ENCODE data around the gene SIPA1L3.

Gene SIPA1L3

DNA sequence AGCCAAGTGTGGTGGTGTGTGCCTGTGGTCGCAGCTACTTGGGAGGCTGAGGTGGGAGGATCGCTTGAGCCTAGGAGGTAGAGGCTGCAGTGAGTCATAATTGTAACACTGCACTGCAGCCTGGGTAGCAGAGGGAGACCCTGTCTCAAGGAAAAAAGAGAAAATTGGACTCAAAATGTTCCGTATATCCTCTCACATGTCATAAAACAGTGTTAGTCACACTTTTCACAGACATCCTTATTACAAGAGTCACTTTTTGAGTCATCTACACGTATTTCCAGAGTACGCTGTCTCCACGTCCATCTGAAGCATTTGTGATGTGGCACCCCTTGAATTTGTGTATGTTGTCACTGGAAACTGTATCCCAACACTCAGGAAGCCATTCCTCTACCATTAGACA is 133.0 kb downstream of the SIPA1L3 start:
- peaks cover 5 to 8% of the 10 kb centered on the region in 2 donors for H3K4me1 ChIP-seq (ENCODE audit: control insufficient read depth in 1 of 2, insufficient read depth in 2 of 2, low read length in 2 of 2)
- H3K36me3 ChIP-seq (ENCODE audit: control insufficient read depth in 1 of 2, insufficient read depth in 2 of 2, low read length in 2 of 2): no peaks in the 10 kb centered on the region

DNA sequence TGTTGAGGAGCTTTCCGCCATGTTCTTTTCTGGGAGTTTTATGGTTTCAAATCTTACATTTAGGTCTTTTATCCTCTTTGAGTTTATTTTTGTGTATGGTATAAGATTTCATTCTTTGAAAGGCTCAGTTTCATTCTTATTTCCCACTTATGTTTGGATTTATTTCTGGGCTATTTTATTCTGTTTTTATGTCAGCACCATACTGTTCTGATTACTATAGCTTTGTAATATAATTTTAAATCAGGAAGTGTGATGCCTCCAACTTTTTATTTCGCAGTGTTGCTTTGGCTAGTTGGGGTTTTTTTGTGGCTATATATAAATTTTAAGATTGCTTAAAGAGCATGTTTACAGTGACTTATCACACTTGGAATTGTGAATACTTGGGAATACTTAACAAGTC is 135.1 kb downstream of the SIPA1L3 start:
- H3K36me3 ChIP-seq (ENCODE audit: control insufficient read depth in 1 of 2, insufficient read depth in 2 of 2, low read length in 2 of 2): no peaks in the 10 kb centered on the region
- H3K27me3 ChIP-seq (ENCODE audit: low read depth, low read length): no peaks in the 10 kb centered on the region
- no peaks in the 10 kb centered on the region for H3K4me1 ChIP-seq (ENCODE audit: control insufficient read depth in 1 of 2, insufficient read depth in 2 of 2, low read length in 2 of 2)
- H3K9me3 ChIP-seq (ENCODE audit: control insufficient read depth in 1 of 2, low read length in 2 of 2): no peaks in the 10 kb centered on the region
- H3K27ac ChIP-seq (ENCODE audit: low read length): no peak overlapping the region
- H3K4me3 ChIP-seq (ENCODE audit: low read depth in 1 of 2, low read length in 2 of 2): no peak overlapping the region

More for the DNA sequence above, 133.0 kb downstream of the SIPA1L3 start:
- Histone ChIP-seq H3K27me3 (ENCODE audit: low read depth, low read length) (no peaks in the 10 kb centered on the region), H3K27ac (ENCODE audit: low read length) (no peak overlapping the region), H3K9me3 (ENCODE audit: control insufficient read depth in 1 of 2, low read length in 2 of 2) (no peaks in the 10 kb centered on the region), H3K4me3 (ENCODE audit: low read depth in 1 of 2, low read length in 2 of 2) (no peak overlapping the region)

DNA sequence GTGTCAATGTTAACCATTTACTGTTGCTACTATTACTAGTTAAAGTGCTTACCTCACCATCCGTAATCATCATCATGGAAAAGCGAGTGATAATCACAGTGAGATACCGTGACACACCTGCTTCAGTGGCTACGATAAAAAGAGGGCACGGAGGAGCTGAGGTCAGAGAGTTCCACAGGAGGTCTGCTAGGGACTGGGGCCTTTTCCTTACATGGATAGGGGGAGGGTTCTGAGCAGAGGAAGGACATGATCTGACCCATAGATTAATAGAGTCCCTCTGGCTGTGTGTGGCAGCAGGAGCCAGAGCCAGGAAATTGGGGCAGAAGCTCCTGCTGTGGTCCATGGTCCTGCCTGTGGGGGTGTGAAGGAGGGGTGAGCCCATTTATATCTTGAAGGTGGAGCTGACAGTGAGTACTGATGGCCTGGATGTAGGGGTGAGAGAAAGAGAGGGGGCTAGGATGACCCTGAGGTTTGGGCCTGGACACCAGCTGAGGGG is 136.7 kb downstream of the SIPA1L3 start:
- Histone ChIP-seq H3K4me3 (ENCODE audit: low read depth in 1 of 2, low read length in 2 of 2) (no peak overlapping the region), H3K36me3 (ENCODE audit: control insufficient read depth in 1 of 2, insufficient read depth in 2 of 2, low read length in 2 of 2) (no peaks in the 10 kb centered on the region), H3K4me1 (ENCODE audit: control insufficient read depth in 1 of 2, insufficient read depth in 2 of 2, low read length in 2 of 2) (no peaks in the 10 kb centered on the region), H3K9me3 (ENCODE audit: control insufficient read depth in 1 of 2, low read length in 2 of 2) (no peaks in the 10 kb centered on the region), H3K27ac (ENCODE audit: low read length) (no peak overlapping the region), H3K27me3 (ENCODE audit: low read depth, low read length) (no peaks in the 10 kb centered on the region)

DNA sequence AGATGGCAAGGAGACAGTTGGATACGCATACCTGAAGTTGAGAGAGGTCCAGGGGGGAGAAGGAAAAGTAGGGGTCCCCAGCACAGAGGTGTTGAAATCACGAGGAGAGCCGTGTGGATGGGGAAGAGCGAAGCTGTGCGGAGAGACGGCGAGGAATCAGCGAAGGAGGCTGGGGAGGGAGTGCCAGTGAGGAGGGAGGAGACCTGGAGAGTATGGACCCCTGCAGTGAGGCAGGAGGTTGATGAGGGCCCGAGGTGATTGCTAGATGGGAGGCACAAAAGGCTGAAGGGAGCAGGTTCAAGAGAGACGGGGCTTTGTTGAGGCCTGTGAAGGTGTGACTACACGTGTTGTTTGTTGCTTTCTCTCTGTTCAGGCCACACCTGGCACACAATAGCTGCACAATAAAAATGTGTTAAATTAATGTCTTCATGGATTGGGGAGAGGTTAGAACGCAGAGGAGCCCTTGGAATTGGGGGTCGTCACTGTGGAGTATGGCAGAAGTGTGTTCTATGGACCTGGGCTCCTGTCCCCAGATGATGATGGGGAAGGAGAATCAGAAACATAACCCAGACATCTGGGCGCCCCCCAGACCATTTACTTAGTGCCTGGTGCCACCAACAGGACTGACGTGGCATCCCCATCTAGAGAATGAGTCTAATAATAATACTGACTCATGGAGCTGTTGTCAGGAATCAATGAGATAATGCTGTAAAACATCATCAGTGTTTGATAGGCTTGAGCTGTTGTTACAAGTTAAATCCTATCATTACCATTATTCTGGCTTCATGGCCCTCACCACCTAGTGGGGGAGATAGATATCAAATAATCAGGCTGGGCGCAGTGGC is 137.5 kb downstream of the SIPA1L3 start:
- no peaks in the 10 kb centered on the region for H3K27me3 ChIP-seq (ENCODE audit: low read depth, low read length)
- H3K9me3 ChIP-seq (ENCODE audit: control insufficient read depth in 1 of 2, low read length in 2 of 2): no peaks in the 10 kb centered on the region
- H3K36me3 ChIP-seq (ENCODE audit: control insufficient read depth in 1 of 2, insufficient read depth in 2 of 2, low read length in 2 of 2): no peaks in the 10 kb centered on the region
- H3K4me3 ChIP-seq (ENCODE audit: low read depth in 1 of 2, low read length in 2 of 2): no peak overlapping the region
- H3K27ac ChIP-seq (ENCODE audit: low read length): no peak overlapping the region
- no peaks in the 10 kb centered on the region for H3K4me1 ChIP-seq (ENCODE audit: control insufficient read depth in 1 of 2, insufficient read depth in 2 of 2, low read length in 2 of 2)

DNA sequence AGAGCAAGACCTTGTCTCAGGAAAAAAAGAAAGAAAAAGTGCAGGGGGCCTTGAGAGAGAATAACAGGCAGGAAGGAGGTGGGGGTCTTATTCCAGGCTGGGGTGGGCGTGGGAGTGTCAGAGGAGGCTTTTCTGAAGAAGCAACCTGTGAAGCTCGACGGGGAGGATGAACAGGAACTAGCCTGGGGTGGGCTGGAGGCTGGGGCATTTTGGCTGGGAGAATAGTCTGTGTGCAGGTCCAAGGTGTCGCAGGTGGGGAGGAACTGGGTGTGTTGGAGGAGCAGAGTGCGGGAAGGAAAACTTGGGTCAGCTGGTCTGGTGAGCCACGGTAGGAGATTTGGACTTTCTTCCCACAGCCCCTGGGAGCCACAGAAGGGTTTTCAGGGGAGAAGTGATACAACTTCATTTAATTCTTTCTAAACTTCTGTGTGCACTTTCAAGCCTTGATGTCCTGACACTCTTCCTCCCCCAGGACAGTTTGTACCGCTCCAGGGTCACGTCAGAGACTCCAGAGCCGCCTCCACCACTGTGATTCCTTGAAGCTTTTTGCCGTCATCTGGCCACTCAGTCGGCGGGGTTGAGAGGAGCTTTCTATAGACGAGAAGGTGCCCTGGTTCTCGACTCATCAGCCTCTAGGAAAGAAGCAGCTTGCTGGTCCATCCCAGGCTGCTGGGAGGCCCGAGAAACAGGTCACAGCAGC is 138.7 kb downstream of the SIPA1L3 start:
- no peak overlapping the region for H3K4me3 ChIP-seq (ENCODE audit: low read depth in 1 of 2, low read length in 2 of 2)
- H3K27ac ChIP-seq (ENCODE audit: low read length): no peak overlapping the region
- H3K27me3 ChIP-seq (ENCODE audit: low read depth, low read length): no peaks in the 10 kb centered on the region
- H3K9me3 ChIP-seq (ENCODE audit: control insufficient read depth in 1 of 2, low read length in 2 of 2): no peaks in the 10 kb centered on the region
- H3K36me3 ChIP-seq (ENCODE audit: control insufficient read depth in 1 of 2, insufficient read depth in 2 of 2, low read length in 2 of 2): no peaks in the 10 kb centered on the region
- no peaks in the 10 kb centered on the region for H3K4me1 ChIP-seq (ENCODE audit: control insufficient read depth in 1 of 2, insufficient read depth in 2 of 2, low read length in 2 of 2)

DNA sequence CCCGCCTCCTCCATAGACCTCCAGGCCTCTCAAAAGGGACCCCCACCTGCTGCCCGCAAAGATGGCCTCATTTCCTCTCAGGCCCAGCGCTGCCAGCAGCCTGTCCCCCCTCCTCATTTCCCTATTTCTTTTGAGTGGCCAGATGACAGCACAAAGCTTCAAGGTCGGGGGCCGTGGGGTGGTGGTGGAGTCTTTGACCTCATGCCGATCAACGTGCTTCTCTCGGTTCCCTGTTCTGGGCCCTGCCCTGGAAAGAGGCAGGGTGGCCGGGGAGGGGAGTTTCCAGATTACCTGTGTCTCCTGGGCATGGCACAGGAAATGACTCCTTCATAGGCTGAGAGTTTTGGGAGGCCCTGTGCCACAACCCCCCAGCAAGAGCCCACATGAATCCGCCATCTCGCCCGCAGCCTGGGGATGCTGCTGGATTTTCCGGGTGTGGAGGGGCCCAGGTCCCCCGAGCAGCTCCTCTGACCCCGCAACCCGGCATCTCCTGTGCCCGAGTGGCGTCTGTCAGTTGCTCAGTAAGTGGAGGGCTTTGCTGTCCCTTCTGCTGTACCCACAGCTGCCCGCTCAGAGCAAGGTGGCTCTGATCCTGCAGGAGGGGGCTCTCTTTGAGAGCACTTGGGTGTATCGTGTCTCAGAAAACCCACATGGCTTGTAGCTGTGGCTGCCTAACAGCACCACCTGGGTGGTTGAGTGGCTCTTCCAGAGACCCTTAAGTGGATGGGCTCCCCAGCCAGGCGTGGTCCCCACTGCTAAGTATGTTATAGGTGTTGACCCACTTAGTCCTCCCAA is 139.4 kb downstream of the SIPA1L3 start:
- H3K27ac ChIP-seq (ENCODE audit: low read length): no peak overlapping the region
- no peaks in the 10 kb centered on the region for H3K27me3 ChIP-seq (ENCODE audit: low read depth, low read length)
- H3K4me3 ChIP-seq (ENCODE audit: low read depth in 1 of 2, low read length in 2 of 2): no peak overlapping the region
- no peaks in the 10 kb centered on the region for H3K4me1 ChIP-seq (ENCODE audit: control insufficient read depth in 1 of 2, insufficient read depth in 2 of 2, low read length in 2 of 2)
- H3K9me3 ChIP-seq (ENCODE audit: control insufficient read depth in 1 of 2, low read length in 2 of 2): no peaks in the 10 kb centered on the region
- no peaks in the 10 kb centered on the region for H3K36me3 ChIP-seq (ENCODE audit: control insufficient read depth in 1 of 2, insufficient read depth in 2 of 2, low read length in 2 of 2)

DNA sequence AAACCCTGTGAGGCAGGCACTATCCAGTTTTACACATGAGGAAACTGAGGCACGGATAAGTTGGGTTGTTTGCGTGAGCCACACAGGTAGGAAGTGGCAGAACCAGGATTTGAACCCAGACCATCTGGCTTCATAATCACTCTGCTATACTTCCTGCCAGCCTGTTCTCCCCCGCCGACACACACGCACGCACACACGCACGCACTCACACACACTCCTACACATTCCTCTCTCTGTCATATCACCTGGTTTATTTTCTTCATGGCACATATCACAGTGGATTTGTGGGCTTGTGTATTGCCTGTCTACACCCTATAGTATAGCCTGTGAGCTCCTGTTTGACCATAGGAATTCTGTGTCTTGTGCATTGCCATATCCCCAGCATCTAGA is 140.0 kb downstream of the SIPA1L3 start:
- Histone ChIP-seq H3K4me1 (ENCODE audit: control insufficient read depth in 1 of 2, insufficient read depth in 2 of 2, low read length in 2 of 2) (no peaks in the 10 kb centered on the region), H3K4me3 (ENCODE audit: low read depth in 1 of 2, low read length in 2 of 2) (no peak overlapping the region), H3K36me3 (ENCODE audit: control insufficient read depth in 1 of 2, insufficient read depth in 2 of 2, low read length in 2 of 2) (no peaks in the 10 kb centered on the region), H3K27me3 (ENCODE audit: low read depth, low read length) (no peaks in the 10 kb centered on the region), H3K9me3 (ENCODE audit: control insufficient read depth in 1 of 2, low read length in 2 of 2) (no peaks in the 10 kb centered on the region), H3K27ac (ENCODE audit: low read length) (no peak overlapping the region)

DNA sequence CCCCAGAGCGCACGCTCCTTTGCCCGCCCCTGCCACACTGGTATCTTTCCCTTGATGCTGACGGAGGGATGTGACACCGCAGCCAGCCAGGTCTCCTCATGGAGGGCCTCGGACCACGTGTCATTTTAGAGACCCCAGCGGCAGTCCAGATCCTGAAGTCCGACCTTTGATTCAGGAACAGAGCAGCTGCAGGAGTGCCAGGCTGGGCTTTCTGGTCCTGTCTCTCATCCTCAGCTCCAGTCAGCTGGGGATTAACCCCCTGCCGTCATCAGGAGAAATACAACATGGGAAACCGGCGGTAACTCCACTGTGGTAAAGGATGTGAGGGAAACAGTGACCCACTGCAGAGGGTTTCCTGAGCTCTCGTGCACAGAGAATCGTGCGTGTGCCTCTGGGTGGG is 140.6 kb downstream of the SIPA1L3 start:
- H3K27ac ChIP-seq (ENCODE audit: low read length): no peak overlapping the region
- no peaks in the 10 kb centered on the region for H3K27me3 ChIP-seq (ENCODE audit: low read depth, low read length)
- H3K36me3 ChIP-seq (ENCODE audit: control insufficient read depth in 1 of 2, insufficient read depth in 2 of 2, low read length in 2 of 2): no peaks in the 10 kb centered on the region

DNA sequence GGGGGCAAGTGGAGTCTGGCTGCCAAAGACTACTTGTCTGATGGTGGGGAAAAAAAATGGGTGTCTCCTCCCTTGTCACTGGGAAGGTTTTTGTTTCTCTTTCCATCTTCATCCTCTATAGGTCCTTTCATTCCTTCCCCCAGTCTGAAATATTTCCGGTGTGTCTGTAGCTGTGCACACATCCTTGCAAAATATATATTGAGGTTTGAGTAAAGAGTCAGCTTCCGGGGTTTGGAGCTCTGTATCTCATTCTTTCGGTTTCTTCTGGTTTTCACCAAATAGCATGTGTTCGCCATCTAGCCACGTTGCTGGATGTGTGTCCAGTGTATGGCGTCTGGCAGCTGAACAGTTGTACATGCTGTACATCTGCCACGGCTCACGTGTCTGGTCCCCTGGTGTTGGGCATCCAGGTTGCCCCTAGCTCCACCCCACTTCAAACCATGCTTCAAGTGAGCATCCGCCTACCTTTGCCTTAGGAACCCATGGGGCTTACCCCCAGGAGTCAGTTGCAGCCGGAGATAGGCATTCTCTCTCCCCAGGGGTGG is 142.2 kb downstream of the SIPA1L3 start:
- Histone ChIP-seq H3K27me3 (ENCODE audit: low read depth, low read length) (no peaks in the 10 kb centered on the region), H3K27ac (ENCODE audit: low read length) (no peak overlapping the region), H3K9me3 (ENCODE audit: control insufficient read depth in 1 of 2, low read length in 2 of 2) (no peaks in the 10 kb centered on the region), H3K36me3 (ENCODE audit: control insufficient read depth in 1 of 2, insufficient read depth in 2 of 2, low read length in 2 of 2) (no peaks in the 10 kb centered on the region), H3K4me1 (ENCODE audit: control insufficient read depth in 1 of 2, insufficient read depth in 2 of 2, low read length in 2 of 2) (no peaks in the 10 kb centered on the region), H3K4me3 (ENCODE audit: low read depth in 1 of 2, low read length in 2 of 2) (no peak overlapping the region)

More for the DNA sequence above, 140.6 kb downstream of the SIPA1L3 start:
- Histone ChIP-seq H3K4me3 (ENCODE audit: low read depth in 1 of 2, low read length in 2 of 2) (no peak overlapping the region), H3K4me1 (ENCODE audit: control insufficient read depth in 1 of 2, insufficient read depth in 2 of 2, low read length in 2 of 2) (no peaks in the 10 kb centered on the region), H3K9me3 (ENCODE audit: control insufficient read depth in 1 of 2, low read length in 2 of 2) (no peaks in the 10 kb centered on the region)

DNA sequence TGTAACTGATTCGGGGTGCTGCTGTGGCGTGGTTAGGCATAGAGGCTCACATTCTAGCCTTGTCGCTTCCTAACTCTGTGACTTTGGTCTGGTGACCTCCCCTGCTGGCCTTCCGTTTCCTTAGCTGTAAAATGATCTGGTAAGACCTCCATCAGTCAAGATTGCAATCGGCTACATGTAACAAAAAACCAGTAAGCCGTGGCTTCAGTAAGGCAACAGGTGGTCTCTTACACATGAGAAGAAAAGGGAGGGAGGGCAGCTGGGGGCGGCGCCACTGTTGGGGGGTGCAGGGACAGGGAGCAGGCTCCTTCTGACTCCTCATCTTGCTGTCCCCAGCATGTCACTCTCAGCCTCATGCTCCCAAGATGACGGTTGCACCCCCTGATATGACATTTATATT is 148.0 kb downstream of the SIPA1L3 start:
- no peak overlapping the region for H3K4me3 ChIP-seq (ENCODE audit: low read depth in 1 of 2, low read length in 2 of 2)
- no peaks in the 10 kb centered on the region for H3K9me3 ChIP-seq (ENCODE audit: control insufficient read depth in 1 of 2, low read length in 2 of 2)
- H3K27ac ChIP-seq (ENCODE audit: low read length): no peak overlapping the region
- H3K27me3 ChIP-seq (ENCODE audit: low read depth, low read length): no peaks in the 10 kb centered on the region
- H3K4me1 ChIP-seq (ENCODE audit: control insufficient read depth in 1 of 2, insufficient read depth in 2 of 2, low read length in 2 of 2): peaks cover 0 to 5% of the 10 kb centered on the region in 2 donors
- no peaks in the 10 kb centered on the region for H3K36me3 ChIP-seq (ENCODE audit: control insufficient read depth in 1 of 2, insufficient read depth in 2 of 2, low read length in 2 of 2)

All from muscle layer of duodenum (tissue), 2 donors.